Activated T-cell treated with anti-CD3 and anti-CD28 coated beads, Interleukin-2, amount 50 U/mL, for 24 hours (primary cell): ENCODE results near the gene MYH9.
"Not testable (repeated sequence)": the region's sequence is repeated elsewhere in the genome, so short reads cannot be mapped to it uniquely, and the experiment has no call there.

Source experiments
- DNase-seq: peaks from one replicate; pipeline ENCODE4 v3.0.0-alpha.2; 2020
- H3K27ac Mint-ChIP-seq: 2 replicates; pipeline ENCODE4 v1.8.0; 2020; ENCODE audit warnings: mild to moderate bottlenecking, mixed read lengths
- H3K27me3 Mint-ChIP-seq: 2 replicates; pipeline ENCODE4 v1.8.0; 2020; ENCODE audit warnings: mixed read lengths
- H3K36me3 Mint-ChIP-seq: 2 replicates; pipeline ENCODE4 v1.8.0; 2020; ENCODE audit warnings: low read depth, mixed read lengths
- H3K4me1 Mint-ChIP-seq: 2 replicates; pipeline ENCODE4 v1.8.0; 2020; ENCODE audit warnings: low read depth, mixed read lengths
- H3K4me3 Mint-ChIP-seq: 2 replicates; pipeline ENCODE4 v1.8.0; 2020; ENCODE audit warnings: mild to moderate bottlenecking, moderate library complexity, mixed read lengths
- H3K9me3 Mint-ChIP-seq: 2 replicates; pipeline ENCODE4 v1.8.0; 2020; ENCODE audit warnings: mixed read lengths

The MYH9 gene

GRCh38 chr22:36419912-36420882 lies 32.4 kb upstream of the MYH9 start:
- Mint-ChIP-seq H3K4me1 (peaks cover 27% of the 10 kb centered on the region), H3K36me3 (no peaks in the 10 kb centered on the region), H3K27me3 (no peaks in the 10 kb centered on the region), H3K27ac (no peak overlapping the region), H3K4me3 (no peak overlapping the region), H3K9me3 (no peaks in the 10 kb centered on the region)
- DNase-seq, result no peak

GRCh38 chr22:36419177-36419911 lies 31.6 kb upstream of the MYH9 start:
- no peaks in the 10 kb centered on the region for H3K36me3 Mint-ChIP-seq
- no peaks in the 10 kb centered on the region for H3K27me3 Mint-ChIP-seq
- H3K27ac Mint-ChIP-seq, result peak overlapping the region; percentile 35
- peaks cover 20% of the 10 kb centered on the region for H3K4me1 Mint-ChIP-seq
- DNase-seq, result no peak
- peak overlapping the region; percentile 6 for H3K4me3 Mint-ChIP-seq
- no peaks in the 10 kb centered on the region for H3K9me3 Mint-ChIP-seq

- no peak for DNase-seq
- H3K4me3 Mint-ChIP-seq, result no peak overlapping the region
- H3K27ac Mint-ChIP-seq, result no peak overlapping the region
- no peaks in the 10 kb centered on the region for H3K9me3 Mint-ChIP-seq
- no peaks in the 10 kb centered on the region for H3K27me3 Mint-ChIP-seq
- peaks cover 20% of the 10 kb centered on the region for H3K4me1 Mint-ChIP-seq
- no peaks in the 10 kb centered on the region for H3K36me3 Mint-ChIP-seq
Measured at GRCh38 chr22:36417281-36417686, 29.5 kb upstream of the MYH9 start.

GRCh38 chr22:36415415-36416168 lies 27.8 kb upstream of the MYH9 start:
- Mint-ChIP-seq H3K9me3 (no peaks in the 10 kb centered on the region), H3K36me3 (no peaks in the 10 kb centered on the region), H3K4me3 (no peak overlapping the region), H3K27me3 (no peaks in the 10 kb centered on the region), H3K27ac (peak overlapping the region; percentile 44), H3K4me1 (peaks cover 31% of the 10 kb centered on the region)
- no peak for DNase-seq

- Mint-ChIP-seq H3K27ac (no peak overlapping the region), H3K9me3 (no peaks in the 10 kb centered on the region)
Measured at GRCh38 chr22:36413022-36413775, 25.4 kb upstream of the MYH9 start.

GRCh38 chr22:36411589-36412258 lies 24.0 kb upstream of the MYH9 start:
- no peaks in the 10 kb centered on the region for H3K9me3 Mint-ChIP-seq
- H3K4me1 Mint-ChIP-seq, result peaks cover 36% of the 10 kb centered on the region
- no peaks in the 10 kb centered on the region for H3K36me3 Mint-ChIP-seq
- H3K27me3 Mint-ChIP-seq, result no peaks in the 10 kb centered on the region
- no peak overlapping the region for H3K4me3 Mint-ChIP-seq
- peak overlapping the region; percentile 26 for H3K27ac Mint-ChIP-seq
- peak; percentile 54 for DNase-seq

More at GRCh38 chr22:36413022-36413775, 25.4 kb upstream of the MYH9 start:
- H3K4me1 Mint-ChIP-seq, result peaks cover 35% of the 10 kb centered on the region
- no peaks in the 10 kb centered on the region for H3K36me3 Mint-ChIP-seq
- H3K4me3 Mint-ChIP-seq, result no peak overlapping the region
- DNase-seq, result no peak
- H3K27me3 Mint-ChIP-seq, result no peaks in the 10 kb centered on the region

- Mint-ChIP-seq H3K4me3 (peak overlapping the region; percentile 72), H3K27me3 (no peaks in the 10 kb centered on the region), H3K36me3 (no peaks in the 10 kb centered on the region), H3K27ac (peak overlapping the region; percentile 80), H3K9me3 (no peaks in the 10 kb centered on the region), H3K4me1 (peaks cover 47% of the 10 kb centered on the region)
- peak; percentile 71 for DNase-seq
Measured at GRCh38 chr22:36409911-36410756, 22.4 kb upstream of the MYH9 start.

- not testable (repeated sequence) for DNase-seq, H3K36me3 Mint-ChIP-seq, H3K9me3 Mint-ChIP-seq, H3K27me3 Mint-ChIP-seq
- Mint-ChIP-seq H3K27ac (peak overlapping the region; percentile 80), H3K4me3 (peak overlapping the region; percentile 72), H3K4me1 (peaks cover 54% of the 10 kb centered on the region)
Measured at GRCh38 chr22:36409554-36409910, 21.8 kb upstream of the MYH9 start.

- Mint-ChIP-seq H3K4me3 (no peak overlapping the region), H3K27ac (peak overlapping the region; percentile 2), H3K36me3 (no peaks in the 10 kb centered on the region), H3K4me1 (peaks cover 56% of the 10 kb centered on the region), H3K9me3 (no peaks in the 10 kb centered on the region), H3K27me3 (no peaks in the 10 kb centered on the region)
- DNase-seq, result no peak
Measured at GRCh38 chr22:36409056-36409455, 21.3 kb upstream of the MYH9 start.

- Mint-ChIP-seq H3K27me3 (no peaks in the 10 kb centered on the region), H3K9me3 (no peaks in the 10 kb centered on the region), H3K4me3 (no peak overlapping the region), H3K4me1 (peaks cover 49% of the 10 kb centered on the region), H3K27ac (no peak overlapping the region), H3K36me3 (no peaks in the 10 kb centered on the region)
- no peak for DNase-seq
Measured at GRCh38 chr22:36406721-36407120, 19.0 kb upstream of the MYH9 start.

- Mint-ChIP-seq H3K4me3 (no peak overlapping the region), H3K9me3 (no peaks in the 10 kb centered on the region), H3K4me1 (peaks cover 44% of the 10 kb centered on the region), H3K27me3 (no peaks in the 10 kb centered on the region), H3K36me3 (no peaks in the 10 kb centered on the region), H3K27ac (peak overlapping the region; percentile 86)
- peak; percentile 57 for DNase-seq
Measured at GRCh38 chr22:36405671-36406538, 18.1 kb upstream of the MYH9 start.

GRCh38 chr22:36405221-36405661 lies 17.5 kb upstream of the MYH9 start:
- Mint-ChIP-seq H3K9me3 (no peaks in the 10 kb centered on the region), H3K4me1 (peaks cover 37% of the 10 kb centered on the region), H3K27me3 (no peaks in the 10 kb centered on the region), H3K27ac (peak overlapping the region; percentile 86), H3K36me3 (no peaks in the 10 kb centered on the region), H3K4me3 (no peak overlapping the region)
- DNase-seq, result no peak
